ENCODE data around the gene GTPBP6.

The GTPBP6 gene

GRCh38 chrX:340641-341423 is 22.2 kb upstream of the GTPBP6 start:
- no peak for TF ChIP-seq CEBPB (IDR thresholded peaks at IDR 0.05)
- no peak for TF ChIP-seq FOXM1 (IDR thresholded peaks at IDR 0.05; ENCODE audit: borderline replicate concordance, low read depth)
- no peak for TF ChIP-seq NFIC (IDR thresholded peaks at IDR 0.05)
- TF ChIP-seq REST (IDR thresholded peaks at IDR 0.05; ENCODE audit: low read depth) = no peak
- TF ChIP-seq TAF1 (IDR thresholded peaks at IDR 0.05; ENCODE audit: low read depth) = no peak
- TF ChIP-seq RAD21 (IDR thresholded peaks at IDR 0.05; ENCODE audit: low read depth) = no peak
- no peak for TF ChIP-seq EP300 (IDR thresholded peaks at IDR 0.05; ENCODE audit: borderline replicate concordance)
- no peak for TF ChIP-seq YY1 (IDR thresholded peaks at IDR 0.05; ENCODE audit: low read depth)
- no peak for TF ChIP-seq USF1 (IDR thresholded peaks at IDR 0.05)
- TF ChIP-seq TCF12 (IDR thresholded peaks at IDR 0.05; ENCODE audit: low read depth) = no peak
- TF ChIP-seq MAX (IDR thresholded peaks at IDR 0.05) = no peak

- no peak for TF ChIP-seq CREB1 (IDR thresholded peaks at IDR 0.05; ENCODE audit: low read depth)
- TF ChIP-seq TAF1 (IDR thresholded peaks at IDR 0.05; ENCODE audit: low read depth) = no peak
- TF ChIP-seq FOXM1 (IDR thresholded peaks at IDR 0.05; ENCODE audit: borderline replicate concordance, low read depth) = no peak
- no peak for TF ChIP-seq RAD21 (IDR thresholded peaks at IDR 0.05; ENCODE audit: low read depth)
- TF ChIP-seq CEBPB (IDR thresholded peaks at IDR 0.05) = no peak
- TF ChIP-seq TEAD4 (IDR thresholded peaks at IDR 0.05) = no peak
- no peak for TF ChIP-seq TCF12 (IDR thresholded peaks at IDR 0.05; ENCODE audit: low read depth)
- no peak for TF ChIP-seq ZBTB7A (IDR thresholded peaks at IDR 0.05; ENCODE audit: low read depth)
Measured at GRCh38 chrX:340121-340520, 21.5 kb upstream of the GTPBP6 start.

GRCh38 chrX:338836-339400 is 20.3 kb upstream of the GTPBP6 start:
- TF ChIP-seq FOXM1 (IDR thresholded peaks at IDR 0.05; ENCODE audit: borderline replicate concordance, low read depth) (no peak), YY1 (IDR thresholded peaks at IDR 0.05; ENCODE audit: low read depth) (no peak), RAD21 (IDR thresholded peaks at IDR 0.05; ENCODE audit: low read depth) (no peak), USF1 (IDR thresholded peaks at IDR 0.05) (no peak), TCF12 (IDR thresholded peaks at IDR 0.05; ENCODE audit: low read depth) (no peak), CEBPB (IDR thresholded peaks at IDR 0.05) (no peak), MAX (IDR thresholded peaks at IDR 0.05) (no peak), ZBTB7A (IDR thresholded peaks at IDR 0.05; ENCODE audit: low read depth) (no peak), EGR1 (IDR thresholded peaks at IDR 0.05) (no peak), NFIC (IDR thresholded peaks at IDR 0.05) (no peak), TAF1 (IDR thresholded peaks at IDR 0.05; ENCODE audit: low read depth) (no peak), EP300 (IDR thresholded peaks at IDR 0.05; ENCODE audit: borderline replicate concordance) (no peak), TEAD4 (IDR thresholded peaks at IDR 0.05) (no peak), REST (IDR thresholded peaks at IDR 0.05; ENCODE audit: low read depth) (no peak), CREB1 (IDR thresholded peaks at IDR 0.05; ENCODE audit: low read depth) (no peak)

GRCh38 chrX:338281-338835 is 19.8 kb upstream of the GTPBP6 start:
- TF ChIP-seq ZBTB7A (IDR thresholded peaks at IDR 0.05; ENCODE audit: low read depth) (no peak), TAF1 (IDR thresholded peaks at IDR 0.05; ENCODE audit: low read depth) (no peak), TCF12 (IDR thresholded peaks at IDR 0.05; ENCODE audit: low read depth) (no peak), CEBPB (IDR thresholded peaks at IDR 0.05) (no peak), YY1 (IDR thresholded peaks at IDR 0.05; ENCODE audit: low read depth) (no peak), USF1 (IDR thresholded peaks at IDR 0.05) (no peak), TEAD4 (IDR thresholded peaks at IDR 0.05) (no peak), EGR1 (IDR thresholded peaks at IDR 0.05) (no peak), RAD21 (IDR thresholded peaks at IDR 0.05; ENCODE audit: low read depth) (no peak), NFIC (IDR thresholded peaks at IDR 0.05) (no peak), REST (IDR thresholded peaks at IDR 0.05; ENCODE audit: low read depth) (no peak), EP300 (IDR thresholded peaks at IDR 0.05; ENCODE audit: borderline replicate concordance) (no peak), CREB1 (IDR thresholded peaks at IDR 0.05; ENCODE audit: low read depth) (no peak), FOXM1 (IDR thresholded peaks at IDR 0.05; ENCODE audit: borderline replicate concordance, low read depth) (no peak), MAX (IDR thresholded peaks at IDR 0.05) (no peak)
